HG03457 (cell line): ENCODE data around the gene CHPF.

Experiments used
- ATAC-seq: cut with Tn5 transposase; IDR thresholded peaks from one replicate; pipeline ENCODE4 v1.9.1; 2021; ENCODE audit warnings: moderate number of reproducible peaks; ENCODE audit not compliant: unreplicated experiment

The CHPF gene

DNA sequence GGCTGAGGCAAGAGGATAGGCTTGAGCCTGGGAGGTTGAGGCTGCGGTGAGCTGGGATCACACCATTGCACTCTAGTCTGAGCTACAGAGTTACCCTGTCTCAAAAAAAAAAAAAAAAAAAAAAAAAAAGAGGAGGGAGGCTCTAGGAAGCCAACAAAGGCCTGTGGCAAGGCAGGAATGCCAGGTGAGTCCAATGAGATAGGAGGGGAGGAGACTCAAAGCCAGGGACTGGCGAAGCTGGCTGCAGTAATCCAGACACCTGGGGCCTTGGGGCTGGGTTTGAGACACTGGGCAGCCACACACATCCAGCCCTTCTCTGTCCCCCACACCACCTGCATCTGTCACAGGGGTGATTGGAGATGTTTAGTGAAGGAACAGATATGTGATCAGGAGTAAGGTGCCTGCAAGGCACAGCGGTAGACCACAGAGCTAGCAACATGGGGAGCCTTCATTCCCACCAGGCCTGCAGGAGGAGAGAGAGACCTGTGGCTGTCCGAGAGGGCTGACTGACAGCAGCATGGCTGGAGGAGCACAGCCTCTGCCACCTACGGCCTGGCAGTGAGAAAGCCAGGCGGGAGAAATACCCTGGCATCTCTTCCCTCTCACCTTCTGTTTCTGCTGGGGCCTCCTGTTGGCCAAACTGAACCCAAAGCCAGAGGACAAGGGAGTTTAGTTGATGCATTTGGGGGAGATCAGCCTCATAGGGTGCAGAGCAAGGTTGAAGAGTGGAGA is 9.5 kb downstream of the CHPF start:
- ATAC-seq: no peak

DNA sequence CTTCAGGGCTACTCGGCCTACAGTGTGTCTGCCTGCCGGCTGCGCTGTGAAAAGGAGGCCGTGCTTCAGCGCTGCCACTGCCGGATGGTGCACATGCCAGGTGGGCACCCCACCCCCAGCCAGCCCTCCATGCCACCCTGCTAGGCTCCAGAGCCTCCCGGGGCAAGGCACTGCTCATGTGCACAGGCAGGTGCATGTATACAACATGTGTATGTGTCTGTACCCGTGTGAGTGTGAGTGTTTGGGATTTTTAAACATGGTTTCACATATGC is 11.3 kb downstream of the CHPF start:
- ATAC-seq: no peak

DNA sequence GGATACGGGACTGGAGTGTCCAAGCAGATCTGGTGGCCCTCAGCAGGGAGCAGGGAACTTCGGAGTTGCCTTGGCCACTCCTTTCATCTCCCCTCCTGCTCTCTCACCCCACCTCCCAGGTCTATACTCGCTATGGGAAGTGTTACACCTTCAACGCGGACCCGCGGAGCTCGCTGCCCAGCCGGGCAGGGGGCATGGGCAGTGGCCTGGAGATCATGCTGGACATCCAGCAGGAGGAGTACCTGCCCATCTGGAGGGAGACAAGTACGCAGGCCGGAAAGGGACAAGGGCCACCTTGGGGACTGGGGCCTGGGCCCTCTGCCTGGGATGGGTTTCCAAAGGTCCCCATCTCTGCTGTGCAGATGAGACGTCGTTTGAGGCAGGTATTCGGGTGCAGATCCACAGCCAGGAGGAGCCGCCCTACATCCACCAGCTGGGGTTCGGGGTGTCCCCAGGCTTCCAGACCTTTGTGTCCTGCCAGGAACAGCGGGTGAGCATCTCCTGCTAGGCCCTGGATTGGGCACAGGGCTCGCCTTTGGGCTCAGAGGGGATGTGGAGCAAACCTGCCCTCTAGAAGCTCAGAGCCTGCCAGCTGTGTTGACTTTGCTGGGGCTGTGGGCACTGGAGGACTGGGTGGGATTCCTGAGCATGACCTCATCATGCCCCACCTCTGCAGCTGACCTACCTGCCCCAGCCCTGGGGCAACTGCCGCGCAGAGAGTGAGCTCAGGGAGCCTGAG is 11.8 kb downstream of the CHPF start:
- no peak for ATAC-seq

DNA sequence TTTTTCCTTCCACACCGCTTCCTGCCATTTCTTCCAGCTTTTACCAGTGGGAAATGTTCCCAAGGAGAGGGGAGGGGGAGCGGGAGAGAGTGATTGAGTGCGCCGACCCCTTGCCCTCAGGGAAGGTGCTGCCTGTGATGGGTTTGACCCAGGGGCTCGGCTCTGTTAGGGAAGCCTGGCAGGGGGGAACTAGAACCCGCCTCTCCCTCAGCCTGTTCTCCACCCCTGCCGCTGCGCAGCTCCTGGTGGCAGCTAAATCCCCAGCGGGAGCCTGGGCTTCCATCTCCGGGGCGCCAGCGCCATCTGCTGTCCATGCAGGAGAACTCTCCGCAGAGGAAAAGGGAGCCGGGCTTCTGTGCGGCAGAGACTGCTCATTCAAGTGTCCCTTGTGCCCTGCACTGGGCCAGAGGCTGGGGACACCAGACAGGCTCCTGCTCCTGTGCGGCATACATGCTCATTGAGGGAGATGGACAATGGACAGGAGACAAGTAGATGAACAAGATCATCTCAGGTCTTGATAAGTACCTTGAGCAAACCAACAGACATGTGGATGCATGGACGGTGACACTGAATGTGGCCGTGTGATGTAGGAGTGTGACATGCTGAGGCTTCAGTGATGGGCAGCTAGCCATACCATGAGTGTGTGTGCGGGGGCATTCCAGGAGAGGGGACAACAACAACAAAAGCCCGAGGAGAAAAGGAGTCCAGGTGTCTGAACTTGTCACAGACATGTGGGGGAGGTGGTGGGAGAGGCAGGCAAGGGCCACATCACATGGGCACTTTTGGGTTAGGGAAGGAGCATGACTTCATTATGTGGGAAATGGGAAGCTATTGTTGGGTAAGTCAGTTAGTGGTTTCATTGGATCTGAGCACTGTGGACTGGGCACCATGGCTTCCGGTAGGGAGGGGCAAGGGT is 13.3 kb downstream of the CHPF start:
- ATAC-seq: peak; percentile 73

DNA sequence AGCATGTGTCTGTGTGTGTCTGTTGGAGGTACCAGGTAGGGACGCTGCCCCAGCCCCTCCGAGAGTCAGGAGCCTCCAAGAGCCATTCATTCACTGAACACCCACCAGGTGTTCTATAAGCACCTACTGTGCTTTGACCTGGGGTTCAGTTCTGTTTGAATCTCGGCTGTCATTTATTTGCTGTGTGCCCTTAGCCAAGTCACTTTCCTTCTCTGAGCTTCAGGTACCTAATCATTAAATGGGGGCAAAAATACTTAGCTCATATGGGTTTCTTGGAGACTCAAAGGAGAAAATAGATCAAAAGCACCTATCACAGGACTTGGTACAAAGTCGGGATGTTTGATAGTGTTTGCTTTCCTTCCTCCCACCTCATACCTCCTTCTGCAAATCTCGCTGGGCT is 16.1 kb downstream of the CHPF start:
- no peak for ATAC-seq

DNA sequence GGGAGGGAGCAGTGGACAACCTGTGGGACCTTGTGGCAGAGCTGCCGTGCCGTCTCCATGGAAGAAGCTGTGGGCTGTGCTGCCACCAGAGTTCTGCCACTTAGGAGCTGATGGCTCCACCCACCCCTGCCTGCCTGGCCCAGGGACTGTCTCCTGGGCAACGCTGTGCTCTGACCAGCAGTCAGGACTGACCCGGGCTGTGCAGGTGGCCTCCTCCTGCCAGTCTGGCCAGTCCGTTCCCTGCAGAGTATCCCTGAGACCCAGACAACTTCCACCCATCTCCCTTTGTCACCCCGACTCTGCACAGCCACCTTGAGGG is 16.6 kb downstream of the CHPF start:
- no peak for ATAC-seq

DNA sequence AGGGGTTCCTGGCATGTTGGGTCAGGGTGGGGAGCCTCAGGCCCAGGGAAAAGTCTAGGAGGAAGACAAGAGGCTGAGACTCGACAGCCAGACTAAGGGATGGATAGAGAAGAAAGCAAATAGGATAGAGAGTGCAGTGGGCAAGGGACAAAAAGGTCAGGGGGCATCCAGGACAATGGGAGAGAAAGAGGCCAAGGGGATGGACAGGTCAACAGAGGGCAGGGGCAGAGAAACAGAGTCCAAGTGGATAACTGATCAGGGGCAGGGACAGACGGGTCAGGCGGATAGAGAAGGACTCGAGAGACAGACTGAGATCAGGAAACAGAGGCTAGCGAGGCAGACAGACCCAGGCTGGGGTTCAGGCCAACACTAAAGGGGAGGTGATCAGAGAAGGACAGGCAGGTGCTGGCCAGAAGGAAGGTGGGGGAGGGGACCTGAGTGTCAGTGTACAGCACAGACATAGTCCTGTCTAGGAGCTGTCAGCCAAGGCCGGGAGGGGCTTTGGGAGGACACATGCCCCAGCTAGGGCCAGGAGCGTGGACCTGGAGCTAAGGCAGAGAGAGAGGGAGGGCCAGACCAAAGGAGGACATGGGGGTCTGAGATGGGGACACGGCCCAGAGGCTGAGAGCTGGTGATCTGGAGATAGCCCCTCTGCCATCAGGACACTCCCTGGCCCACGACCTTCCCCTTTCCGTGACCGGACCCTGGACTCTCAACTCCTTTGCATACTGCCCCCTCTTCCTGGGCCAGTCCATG is 17.1 kb downstream of the CHPF start:
- no peak for ATAC-seq

DNA sequence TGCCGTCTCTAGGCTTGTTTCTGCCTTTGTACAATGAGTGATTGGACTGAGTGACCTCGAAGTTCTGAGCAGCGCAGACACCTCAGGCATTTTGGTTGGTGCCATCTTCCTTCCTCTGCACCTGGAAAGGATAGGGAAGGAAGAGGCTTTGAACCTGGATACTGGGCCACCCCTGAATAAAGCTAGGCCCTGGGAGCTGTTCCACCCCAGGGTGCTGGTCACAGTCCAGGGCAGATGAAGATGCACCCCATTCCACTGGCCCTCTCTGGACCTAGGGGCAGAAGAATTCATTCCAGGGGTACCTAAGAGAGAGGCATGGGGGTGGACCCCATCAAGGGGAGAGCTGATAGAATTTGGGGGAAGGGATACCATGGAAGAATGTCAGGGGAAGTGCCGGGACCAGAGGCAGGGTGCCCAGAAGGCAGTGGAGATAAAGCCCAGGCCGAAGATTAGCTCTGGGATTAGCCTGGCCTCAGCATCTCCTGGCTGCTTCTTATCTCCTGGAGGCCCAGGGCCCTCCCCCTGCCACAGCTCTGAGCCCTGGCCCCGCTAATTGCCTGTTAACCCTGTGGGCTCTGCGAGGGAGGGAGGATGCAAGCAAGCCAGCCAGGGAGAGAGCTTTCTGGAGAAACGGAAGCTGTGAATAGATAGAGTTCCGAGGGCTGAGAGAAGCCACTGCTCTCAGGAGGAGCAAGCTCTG is 17.9 kb downstream of the CHPF start:
- no peak for ATAC-seq

DNA sequence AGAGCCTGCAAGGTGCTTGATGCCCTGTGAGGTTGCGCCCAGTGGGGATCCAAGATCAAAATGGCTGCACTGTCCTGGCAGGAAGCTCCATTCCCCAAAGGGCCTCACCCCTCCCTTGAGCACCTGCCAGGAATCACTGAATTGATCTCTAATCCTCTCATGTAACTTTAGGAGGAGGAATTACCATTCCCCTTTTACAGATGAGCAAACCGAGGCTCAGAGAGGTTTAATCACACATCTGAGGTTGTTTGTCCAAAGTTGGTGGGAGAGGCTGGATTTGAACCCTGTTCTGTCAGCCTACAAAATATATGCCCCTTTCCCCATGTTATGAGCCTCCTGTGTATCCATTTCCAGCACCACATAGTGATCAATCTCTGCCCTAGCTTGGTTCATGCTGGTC is 18.8 kb downstream of the CHPF start:
- ATAC-seq: no peak

DNA sequence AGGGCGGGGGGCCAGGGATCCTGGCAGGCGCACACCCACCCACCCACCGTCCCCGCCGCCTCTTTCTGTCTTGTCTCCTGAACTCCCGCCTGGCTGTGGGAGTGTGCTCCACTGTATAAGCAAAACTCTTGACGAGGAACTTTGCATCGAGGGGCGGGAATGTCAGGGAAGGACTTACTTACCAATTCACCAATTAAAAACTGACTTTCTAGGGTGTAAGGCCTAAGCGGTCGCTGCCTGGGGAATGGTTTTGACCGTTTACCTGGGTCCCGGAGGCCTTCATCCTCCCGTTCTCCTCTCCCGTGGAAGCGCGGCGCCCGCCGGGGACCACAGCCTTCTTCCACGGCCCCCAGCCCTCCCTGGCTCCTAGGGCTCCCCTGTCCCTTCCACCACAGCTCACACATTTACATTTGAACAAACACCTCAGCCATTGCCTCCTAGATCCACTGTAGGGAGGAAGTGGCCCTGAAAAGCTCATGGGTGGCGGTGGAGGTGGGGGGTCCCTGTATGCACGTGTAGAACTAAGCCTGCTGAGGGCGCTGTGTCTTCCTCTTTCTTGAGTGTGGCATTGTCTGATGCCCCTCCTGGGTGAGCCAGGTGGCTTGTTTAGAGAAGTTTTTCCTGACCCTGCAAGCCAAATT is 20.5 kb downstream of the CHPF start:
- ATAC-seq: no peak

DNA sequence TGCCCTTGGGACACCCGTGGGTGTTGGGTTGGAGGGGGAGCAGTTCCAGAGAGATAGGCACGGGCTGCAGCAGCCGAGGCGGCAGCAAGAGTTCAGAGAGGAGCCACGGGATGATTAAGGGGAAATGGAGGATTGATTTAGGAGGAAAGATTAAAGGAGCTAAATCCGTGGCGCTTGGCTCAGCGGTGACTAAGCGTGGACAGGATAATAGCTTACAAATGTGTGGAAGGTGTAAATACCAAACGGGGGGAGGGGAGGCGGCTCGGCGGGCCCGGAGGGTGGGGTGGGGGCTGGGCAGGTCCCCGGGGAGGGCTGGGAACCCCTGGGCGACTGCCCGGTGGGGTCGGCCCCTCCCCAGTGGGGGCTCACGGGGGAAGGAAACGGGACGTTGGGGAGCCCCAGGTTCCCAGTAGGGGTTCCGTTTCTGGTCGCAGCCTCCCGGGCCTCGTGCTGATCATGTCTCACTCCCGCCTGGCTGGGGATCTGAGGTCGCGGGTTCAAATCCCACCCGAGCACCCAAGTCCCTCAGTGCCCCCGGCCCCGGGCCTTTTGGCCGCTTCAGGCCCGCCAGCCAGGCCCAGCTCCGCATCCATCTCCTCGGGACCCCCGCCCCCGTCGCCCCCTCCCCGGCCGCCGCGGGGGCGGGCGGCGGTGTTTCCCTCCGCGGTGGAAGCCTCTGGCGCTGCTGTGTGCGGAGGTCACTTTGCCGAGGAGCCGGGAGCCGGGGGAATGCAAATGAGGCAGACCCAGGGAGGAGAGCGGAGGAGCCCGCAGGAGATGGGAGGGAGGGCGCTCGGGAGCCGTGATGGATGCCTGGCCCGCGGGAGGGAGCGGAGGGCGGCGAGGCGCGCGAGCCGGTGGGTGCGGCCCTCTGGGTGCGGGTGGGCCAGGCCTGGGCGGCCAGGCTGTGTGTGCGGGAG is 21.2 kb downstream of the CHPF start:
- no peak for ATAC-seq

DNA sequence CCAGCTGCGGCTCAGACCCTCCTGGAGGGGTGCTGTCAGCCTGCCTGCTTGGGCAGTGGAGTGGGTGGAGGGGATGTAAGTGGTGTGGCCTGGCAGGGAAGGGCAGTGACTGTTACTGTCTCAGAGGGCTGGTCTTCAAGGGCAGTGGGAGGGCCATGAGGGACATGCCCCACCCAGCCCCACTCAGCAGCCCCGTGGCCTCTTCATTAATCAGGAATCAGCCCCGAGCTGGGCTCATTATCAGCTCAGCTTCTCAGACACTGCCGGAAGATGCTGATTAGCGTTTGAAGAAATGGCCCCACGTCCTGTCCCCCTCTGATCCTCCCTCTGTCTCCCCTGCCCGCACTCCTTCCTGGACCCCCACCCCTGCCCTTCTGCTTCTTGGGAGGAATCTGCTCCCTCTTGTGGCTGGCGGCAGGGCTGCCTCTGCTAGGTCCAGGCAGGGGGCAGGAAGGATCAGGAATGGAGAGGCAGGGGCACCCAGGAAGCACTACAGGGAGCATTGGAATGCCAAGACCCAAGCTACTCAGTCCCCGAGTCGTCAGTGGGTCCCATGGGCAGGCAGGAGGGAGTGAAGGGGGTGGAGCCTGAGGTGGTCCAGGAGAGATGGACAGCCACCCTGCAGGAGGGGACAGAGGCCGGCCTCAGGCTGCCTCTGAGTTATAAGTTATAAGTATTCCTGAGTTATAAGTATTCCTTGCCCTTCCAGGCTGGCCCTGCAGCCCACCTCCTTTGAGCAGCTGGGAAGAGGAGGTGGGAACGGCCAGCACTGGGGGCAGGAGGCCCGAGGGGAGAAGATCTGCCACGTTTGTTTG is 22.3 kb downstream of the CHPF start:
- ATAC-seq: no peak

DNA sequence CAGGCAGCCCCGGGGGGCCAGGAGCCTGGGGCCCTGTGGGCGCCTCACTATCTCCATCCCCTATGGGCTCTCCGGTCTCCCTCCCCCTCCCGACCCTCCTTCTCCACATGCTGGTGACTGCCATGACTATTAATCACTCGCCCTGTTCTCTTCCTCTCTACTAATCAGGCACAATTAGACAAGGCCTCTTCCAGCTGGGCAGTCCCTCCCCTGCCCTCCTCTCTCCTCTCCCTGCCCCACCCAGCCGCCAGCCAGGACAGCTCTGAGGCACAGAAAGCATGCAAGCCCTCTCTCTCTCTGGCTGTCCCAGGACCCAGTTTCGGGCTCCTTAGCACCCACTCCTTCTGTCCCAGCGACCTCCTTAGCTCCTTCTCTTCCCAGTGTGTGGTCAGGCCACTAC is 23.5 kb downstream of the CHPF start:
- no peak for ATAC-seq

DNA sequence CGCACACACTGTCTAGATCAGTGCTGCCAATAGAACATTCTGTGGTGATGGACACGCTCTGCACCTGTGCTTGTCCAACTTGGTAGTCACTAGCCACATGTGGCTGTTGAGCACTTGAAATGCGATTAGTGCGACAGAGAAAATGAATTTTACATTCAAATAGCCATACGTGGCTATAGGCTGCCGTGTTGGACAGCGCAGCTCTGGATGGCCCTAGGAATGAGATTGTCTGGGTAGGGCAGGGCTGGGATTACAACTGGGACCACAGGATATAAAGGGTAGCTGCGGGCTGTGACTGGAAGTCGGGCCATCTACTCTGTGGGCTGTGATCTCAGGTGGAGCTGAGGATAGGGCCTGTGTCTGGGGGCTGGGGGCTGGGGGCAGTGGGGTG is 24.1 kb downstream of the CHPF start:
- no peak for ATAC-seq

DNA sequence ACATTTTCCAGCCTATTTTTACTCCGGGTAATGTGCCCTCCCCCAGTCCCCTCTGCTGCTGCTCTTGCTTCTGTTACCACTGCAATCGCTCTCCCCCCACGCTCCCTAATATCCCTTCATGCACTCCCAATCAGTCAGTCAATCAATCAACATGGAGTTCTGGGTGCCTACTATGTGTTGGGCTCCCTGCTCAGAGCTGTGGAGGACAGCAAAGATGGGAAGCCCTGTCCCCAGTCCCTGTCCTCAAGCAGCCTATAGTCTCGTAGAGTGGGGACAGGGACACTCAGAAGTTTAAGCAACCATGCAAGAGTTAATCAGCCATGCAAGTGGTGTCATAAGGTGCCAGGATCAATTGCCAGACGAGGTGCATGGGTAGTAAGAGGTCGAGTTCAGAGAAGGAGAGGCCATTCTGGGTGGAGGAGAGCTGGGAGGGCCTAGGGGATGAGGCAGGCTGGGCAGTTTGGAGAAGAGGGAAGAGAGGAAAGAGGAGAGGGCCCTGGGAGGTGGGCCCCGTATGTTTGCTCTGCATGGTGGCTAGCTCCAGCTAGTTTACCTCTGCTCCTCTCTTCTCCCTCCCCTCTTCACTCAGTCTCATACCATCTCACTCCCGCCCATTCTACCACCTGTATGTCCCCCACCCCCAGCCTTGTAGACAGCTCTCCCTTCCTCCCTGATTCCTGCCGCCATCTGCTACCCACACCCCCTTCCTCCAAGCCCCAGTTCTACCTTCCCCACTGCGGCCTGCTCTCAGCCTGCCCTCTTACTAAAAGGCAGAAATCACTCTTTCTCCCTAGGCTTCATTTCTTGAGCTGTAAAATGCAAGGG is 25.4 kb downstream of the CHPF start:
- ATAC-seq: no peak

DNA sequence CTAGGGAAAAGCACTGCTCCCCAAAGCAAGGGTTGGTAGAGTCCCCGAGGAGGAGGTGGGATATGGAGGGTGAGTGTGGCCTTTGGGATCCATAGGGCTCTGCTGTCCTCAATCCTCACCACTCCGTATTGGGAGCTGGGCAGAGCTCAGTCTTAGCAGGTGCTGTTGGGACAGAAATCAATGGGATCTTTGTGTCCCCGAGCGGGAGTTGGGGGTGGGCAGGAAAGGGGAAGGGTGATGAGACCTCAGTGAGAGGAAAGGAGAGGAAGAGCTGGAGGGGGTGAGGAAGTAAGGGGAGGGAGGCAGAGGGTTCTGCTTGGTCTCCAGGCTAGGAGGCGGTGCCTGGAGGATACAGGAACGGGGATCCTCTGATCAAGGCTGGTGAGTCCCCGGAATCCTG is 26.7 kb downstream of the CHPF start:
- no peak for ATAC-seq

DNA sequence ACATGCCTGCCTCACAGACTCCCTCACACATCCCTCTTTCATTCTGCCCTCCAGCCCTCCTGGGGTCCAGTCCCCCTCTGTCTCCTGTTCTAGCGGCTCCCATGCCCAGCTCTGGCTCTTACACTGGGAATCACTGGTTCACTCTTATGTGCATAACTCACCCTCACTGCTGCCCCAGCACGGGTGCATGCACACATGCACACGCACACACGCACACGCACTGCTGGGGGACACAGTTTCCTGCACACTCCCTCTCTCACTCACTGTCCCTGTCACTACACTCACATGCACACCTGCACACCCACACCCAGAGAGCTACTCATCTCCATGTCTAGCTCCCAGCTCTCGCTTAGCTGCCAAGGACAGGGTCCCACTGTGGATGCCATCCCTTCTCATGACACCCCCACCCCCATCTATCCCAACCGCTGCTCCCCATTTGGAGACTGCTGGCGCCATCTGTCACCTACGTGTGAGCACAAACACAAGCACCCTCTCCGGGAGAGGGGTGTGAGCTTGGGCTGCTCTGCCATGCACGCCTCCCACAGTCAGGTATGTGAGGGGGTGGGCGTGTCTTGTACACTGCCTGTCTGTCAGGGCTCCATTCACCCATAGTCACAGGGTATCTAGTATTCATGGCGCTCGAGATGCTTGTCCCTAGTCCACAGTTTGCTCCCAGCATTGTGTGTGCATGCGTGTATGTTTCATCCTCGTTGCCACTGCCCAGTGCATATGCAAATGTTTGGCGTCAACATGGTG is 27.6 kb downstream of the CHPF start:
- ATAC-seq: no peak
